GM21786 (cell line): ENCODE measurements around the gene ADH7.

Source experiments
- ATAC-seq: cut with Tn5 transposase; IDR thresholded peaks from one replicate; pipeline ENCODE4 v1.9.1; 2021; ENCODE audit not compliant: unreplicated experiment

ADH7 gene

GRCh38 chr4:99435154-99435553 lies at the start of gene ADH7:
TSS of gene ADH7 (minus strand) at chr4:99435342. CDS start at chr4:99435233, 109 bp downstream.
- no peak for ATAC-seq

GRCh38 chr4:99483636-99484035 lies 48.5 kb upstream of the ADH7 start:
- no peak for ATAC-seq

GRCh38 chr4:99473131-99473530 lies 38.0 kb upstream of the ADH7 start:
- ATAC-seq = no peak

- no peak for ATAC-seq
Observed at GRCh38 chr4:99471896-99472295, 36.8 kb upstream of the ADH7 start.

- no peak for ATAC-seq
Observed at GRCh38 chr4:99471349-99471748, 36.2 kb upstream of the ADH7 start.

- ATAC-seq = no peak
Observed at GRCh38 chr4:99468889-99469288, 33.7 kb upstream of the ADH7 start.

- ATAC-seq = no peak
Observed at GRCh38 chr4:99467887-99468286, 32.7 kb upstream of the ADH7 start.

- ATAC-seq = no peak
Observed at GRCh38 chr4:99463566-99463965, 28.4 kb upstream of the ADH7 start.

GRCh38 chr4:99462875-99463464 lies 27.8 kb upstream of the ADH7 start:
- peak; percentile 93 for ATAC-seq

- no peak for ATAC-seq
Observed at GRCh38 chr4:99461623-99462401, 26.7 kb upstream of the ADH7 start.

GRCh38 chr4:99459546-99460042 lies 24.5 kb upstream of the ADH7 start:
- ATAC-seq = no peak

GRCh38 chr4:99458911-99459447 lies 23.8 kb upstream of the ADH7 start:
- no peak for ATAC-seq

- ATAC-seq = no peak
Observed at GRCh38 chr4:99457676-99458075, 22.5 kb upstream of the ADH7 start.

- no peak for ATAC-seq
Observed at GRCh38 chr4:99457270-99457669, 22.1 kb upstream of the ADH7 start.

- ATAC-seq = no peak
Observed at GRCh38 chr4:99447513-99447912, 12.4 kb upstream of the ADH7 start.

- ATAC-seq = peak; percentile 96
Observed at GRCh38 chr4:99447079-99447478, 11.9 kb upstream of the ADH7 start.

GRCh38 chr4:99438405-99438780 lies 3.3 kb upstream of the ADH7 start:
- no peak for ATAC-seq

GRCh38 chr4:99437723-99438404 lies 2.7 kb upstream of the ADH7 start:
- ATAC-seq = no peak

- ATAC-seq = no peak
Observed at GRCh38 chr4:99436976-99437722, 2.0 kb upstream of the ADH7 start.

- ATAC-seq = no peak
Observed at GRCh38 chr4:99436462-99436861, 1.3 kb upstream of the ADH7 start.

GRCh38 chr4:99430106-99430505 lies 5.0 kb downstream of the ADH7 start:
- ATAC-seq = no peak
